ENCODE data around the gene TCHP. TPM values are rescaled to one million over a fixed set of nuclear protein-coding genes. Genes with fewer than 3 reads are reported as not detected.

The TCHP gene
- total RNA-seq, 1 donor from 2014 or later, result 8.6 TPM

GRCh38 chr12:109910254-109910968 is 10.3 kb downstream of the TCHP start:
- H3K36me3 Mint-ChIP-seq (ENCODE audit: low read depth, unreplicated experiment), result peaks cover 24% of the 10 kb centered on the region

GRCh38 chr12:109910969-109911348 is 10.9 kb downstream of the TCHP start:
- peaks cover 23% of the 10 kb centered on the region for H3K36me3 Mint-ChIP-seq (ENCODE audit: low read depth, unreplicated experiment)
- no peak overlapping the region for H2AFZ ChIP-seq (ENCODE audit: low read depth, low read length)
- H3K4me2 ChIP-seq (ENCODE audit: low read length), result no peak overlapping the region
- H3K27ac Mint-ChIP-seq (ENCODE audit: unreplicated experiment), result no peak overlapping the region
- H3K9ac ChIP-seq (ENCODE audit: low read length), result no peak overlapping the region
- H3K27me3 ChIP-seq (ENCODE audit: insufficient read depth, low read length), result no peaks in the 10 kb centered on the region
- no peaks in the 10 kb centered on the region for H3K9me3 Mint-ChIP-seq (ENCODE audit: unreplicated experiment)
- no peaks in the 10 kb centered on the region for H3K9me3 ChIP-seq (ENCODE audit: insufficient read depth, low read depth, low read length)
- H3K79me2 ChIP-seq (ENCODE audit: insufficient read depth, low read length), result no peaks in the 10 kb centered on the region
- H4K20me1 ChIP-seq (ENCODE audit: insufficient read depth, low read length), result no peaks in the 10 kb centered on the region
- H3K27me3 Mint-ChIP-seq (ENCODE audit: low read depth, unreplicated experiment), result no peaks in the 10 kb centered on the region
- no peak overlapping the region for H3K4me3 ChIP-seq (ENCODE audit: insufficient read depth, low read depth, low read length)
- no peak for FAIRE-seq
- H3K36me3 ChIP-seq (ENCODE audit: insufficient read depth, low read length), result peaks cover 40% of the 10 kb centered on the region
- no peak for TF ChIP-seq EZH2 (IDR thresholded peaks at IDR 0.05; ENCODE audit: insufficient read depth, low read length)
- H3K27ac ChIP-seq (ENCODE audit: low read depth, low read length), result no peak overlapping the region
- no peak overlapping the region for H3K4me3 Mint-ChIP-seq (ENCODE audit: unreplicated experiment)
- DNase-seq (ENCODE audit: low read depth), result peak; percentile 2
- H3K4me1 Mint-ChIP-seq (ENCODE audit: low read depth, unreplicated experiment), result peaks cover 3% of the 10 kb centered on the region
- H3K4me1 ChIP-seq (ENCODE audit: insufficient read depth, low read length), result no peaks in the 10 kb centered on the region

More at GRCh38 chr12:109910254-109910968, 10.3 kb downstream of the TCHP start:
- no peak overlapping the region for H3K4me3 Mint-ChIP-seq (ENCODE audit: unreplicated experiment)
- Histone ChIP-seq H3K4me1 (ENCODE audit: insufficient read depth, low read length) (no peaks in the 10 kb centered on the region), H3K4me3 (ENCODE audit: insufficient read depth, low read depth, low read length) (no peak overlapping the region), H3K79me2 (ENCODE audit: insufficient read depth, low read length) (no peaks in the 10 kb centered on the region), H3K36me3 (ENCODE audit: insufficient read depth, low read length) (peaks cover 41% of the 10 kb centered on the region), H3K9me3 (ENCODE audit: insufficient read depth, low read depth, low read length) (no peaks in the 10 kb centered on the region), H2AFZ (ENCODE audit: low read depth, low read length) (no peak overlapping the region), H4K20me1 (ENCODE audit: insufficient read depth, low read length) (no peaks in the 10 kb centered on the region), H3K27ac (ENCODE audit: low read depth, low read length) (no peak overlapping the region), H3K27me3 (ENCODE audit: insufficient read depth, low read length) (no peaks in the 10 kb centered on the region), H3K9ac (ENCODE audit: low read length) (no peak overlapping the region), H3K4me2 (ENCODE audit: low read length) (no peak overlapping the region)
- TF ChIP-seq EZH2 (IDR thresholded peaks at IDR 0.05; ENCODE audit: insufficient read depth, low read length), result no peak
- TF ChIP-seq, protein P1, sequence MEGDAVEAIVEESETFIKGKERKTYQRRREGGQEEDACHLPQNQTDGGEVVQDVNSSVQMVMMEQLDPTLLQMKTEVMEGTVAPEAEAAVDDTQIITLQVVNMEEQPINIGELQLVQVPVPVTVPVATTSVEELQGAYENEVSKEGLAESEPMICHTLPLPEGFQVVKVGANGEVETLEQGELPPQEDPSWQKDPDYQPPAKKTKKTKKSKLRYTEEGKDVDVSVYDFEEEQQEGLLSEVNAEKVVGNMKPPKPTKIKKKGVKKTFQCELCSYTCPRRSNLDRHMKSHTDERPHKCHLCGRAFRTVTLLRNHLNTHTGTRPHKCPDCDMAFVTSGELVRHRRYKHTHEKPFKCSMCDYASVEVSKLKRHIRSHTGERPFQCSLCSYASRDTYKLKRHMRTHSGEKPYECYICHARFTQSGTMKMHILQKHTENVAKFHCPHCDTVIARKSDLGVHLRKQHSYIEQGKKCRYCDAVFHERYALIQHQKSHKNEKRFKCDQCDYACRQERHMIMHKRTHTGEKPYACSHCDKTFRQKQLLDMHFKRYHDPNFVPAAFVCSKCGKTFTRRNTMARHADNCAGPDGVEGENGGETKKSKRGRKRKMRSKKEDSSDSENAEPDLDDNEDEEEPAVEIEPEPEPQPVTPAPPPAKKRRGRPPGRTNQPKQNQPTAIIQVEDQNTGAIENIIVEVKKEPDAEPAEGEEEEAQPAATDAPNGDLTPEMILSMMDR (IDR thresholded peaks at IDR 0.05; ENCODE audit: insufficient read depth, low read depth, low read length), result no peak
- DNase-seq (ENCODE audit: low read depth), result no peak
- H3K27ac Mint-ChIP-seq (ENCODE audit: unreplicated experiment), result no peak overlapping the region
- H3K9me3 Mint-ChIP-seq (ENCODE audit: unreplicated experiment), result no peaks in the 10 kb centered on the region
- H3K4me1 Mint-ChIP-seq (ENCODE audit: low read depth, unreplicated experiment), result peaks cover 3% of the 10 kb centered on the region
- no peak for FAIRE-seq
- no peaks in the 10 kb centered on the region for H3K27me3 Mint-ChIP-seq (ENCODE audit: low read depth, unreplicated experiment)

GRCh38 chr12:109912855-109913321 is 12.8 kb downstream of the TCHP start:
- Mint-ChIP-seq H3K36me3 (ENCODE audit: low read depth, unreplicated experiment) (peaks cover 14% of the 10 kb centered on the region), H3K27me3 (ENCODE audit: low read depth, unreplicated experiment) (no peaks in the 10 kb centered on the region), H3K9me3 (ENCODE audit: unreplicated experiment) (no peaks in the 10 kb centered on the region), H3K4me3 (ENCODE audit: unreplicated experiment) (no peak overlapping the region), H3K27ac (ENCODE audit: unreplicated experiment) (no peak overlapping the region), H3K4me1 (ENCODE audit: low read depth, unreplicated experiment) (peaks cover 3% of the 10 kb centered on the region)
- H3K27ac ChIP-seq (ENCODE audit: low read depth, low read length), result no peak overlapping the region
- DNase-seq (ENCODE audit: low read depth) (no peak), FAIRE-seq (no peak)
- no peak overlapping the region for H3K9ac ChIP-seq (ENCODE audit: low read length)
- H3K4me1 ChIP-seq (ENCODE audit: insufficient read depth, low read length), result no peaks in the 10 kb centered on the region
- no peaks in the 10 kb centered on the region for H3K27me3 ChIP-seq (ENCODE audit: insufficient read depth, low read length)
- H2AFZ ChIP-seq (ENCODE audit: low read depth, low read length), result no peak overlapping the region
- H4K20me1 ChIP-seq (ENCODE audit: insufficient read depth, low read length), result no peaks in the 10 kb centered on the region
- H3K9me3 ChIP-seq (ENCODE audit: insufficient read depth, low read depth, low read length), result no peaks in the 10 kb centered on the region
- H3K4me2 ChIP-seq (ENCODE audit: low read length), result no peak overlapping the region
- no peak for TF ChIP-seq EZH2 (IDR thresholded peaks at IDR 0.05; ENCODE audit: insufficient read depth, low read length)
- TF ChIP-seq, protein P1 (IDR thresholded peaks at IDR 0.05; ENCODE audit: insufficient read depth, low read depth, low read length), result no peak
- H3K4me3 ChIP-seq (ENCODE audit: insufficient read depth, low read depth, low read length), result no peak overlapping the region
- H3K36me3 ChIP-seq (ENCODE audit: insufficient read depth, low read length), result peaks cover 40% of the 10 kb centered on the region
- H3K79me2 ChIP-seq (ENCODE audit: insufficient read depth, low read length), result no peaks in the 10 kb centered on the region

All from astrocyte (in vitro differentiated cells and primary cell).